ENCODE measurements around the gene SLC6A13. TPM values are rescaled to one million over a fixed set of nuclear protein-coding genes. Genes with fewer than 3 reads are reported as not detected.
"Not testable (repeated sequence)": the region's sequence is repeated elsewhere in the genome, so short reads cannot be mapped to it uniquely, and the experiment has no call there.

The SLC6A13 gene
- 1 to 10 TPM; 1.3 to 6.1 (median 2.6) TPM for polyA plus RNA-seq (ENCODE audit: insufficient read length in 10 of 10)
- long read RNA-seq, donor 1, partial matches to known transcripts: 0 of 1 reads
- long read RNA-seq, donor 1, other reads (novel, unspliced or antisense): 0 of 1 reads
- long read RNA-seq, donor 2, partial matches to known transcripts: 0 of 1 reads
- long read RNA-seq, donor 2, other reads (novel, unspliced or antisense): 0 of 1 reads
- long read RNA-seq, donor 3: 0 reads
- long read RNA-seq, donor 4: 0 reads
- long read RNA-seq, donor 5, partial matches to known transcripts: 0 of 1 reads
- long read RNA-seq, donor 5, other reads (novel, unspliced or antisense): 0 of 1 reads
- long read RNA-seq, donor 6, partial matches to known transcripts: 0 of 1 reads
- long read RNA-seq, donor 6, other reads (novel, unspliced or antisense): 0 of 1 reads
- long read RNA-seq, donor 7, partial matches to known transcripts: 0 of 1 reads
- long read RNA-seq, donor 7, other reads (novel, unspliced or antisense): 0 of 1 reads
- long read RNA-seq, donor 8: 0 reads
- long read RNA-seq, donor 9, partial matches to known transcripts: 0 of 1 reads
- long read RNA-seq, donor 9, other reads (novel, unspliced or antisense): 0 of 1 reads

- peak in 2 of 3 donors; percentile 15 to 26 for DNase-seq
Observed at GRCh38 chr12:262817-263216, at the start of gene SLC6A13. Gene SLC6A13 (minus strand): TSS chr12:262836. CDS start chr12:260052, 2,784 bp downstream.

DNA sequence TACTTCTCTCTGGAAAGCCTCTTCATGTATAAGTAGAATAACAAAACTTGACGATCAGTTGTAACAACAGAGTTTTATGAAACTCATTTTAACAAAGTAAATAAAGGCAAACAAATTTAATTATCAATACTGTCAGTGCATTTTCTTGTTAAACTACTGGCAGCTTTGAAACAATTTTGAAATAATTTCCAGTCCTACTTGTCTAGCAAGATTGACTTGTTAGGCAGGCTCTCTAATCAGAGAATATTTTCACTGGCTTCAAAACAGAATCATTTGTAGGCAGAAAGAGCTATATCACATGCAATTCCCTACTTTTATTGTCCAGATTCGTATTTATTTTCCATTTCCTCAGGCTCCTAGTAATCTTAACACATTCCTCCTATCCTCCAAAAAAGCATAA, 45.9 kb upstream of the SLC6A13 start:
- no peak for DNase-seq

DNA sequence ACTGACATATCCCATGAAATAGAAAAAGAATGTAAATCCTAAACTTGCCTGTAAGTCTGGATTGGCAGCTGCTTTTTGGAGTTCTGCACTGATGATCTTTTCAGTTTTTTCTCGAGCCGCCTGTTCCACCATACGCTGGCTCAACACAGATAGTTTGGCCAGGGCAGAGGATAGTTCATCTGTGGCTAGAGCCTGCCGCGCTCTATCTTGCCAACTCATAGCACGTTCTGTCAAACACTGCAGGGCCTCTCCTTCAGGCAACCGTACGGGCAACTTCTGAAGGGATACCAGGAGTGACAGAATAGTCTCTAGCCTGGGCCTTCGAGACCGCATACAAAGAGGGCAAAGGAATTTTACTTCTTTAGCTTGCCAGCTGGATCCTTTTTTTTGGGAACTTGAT, 44.8 kb upstream of the SLC6A13 start:
- no peak for DNase-seq

DNA sequence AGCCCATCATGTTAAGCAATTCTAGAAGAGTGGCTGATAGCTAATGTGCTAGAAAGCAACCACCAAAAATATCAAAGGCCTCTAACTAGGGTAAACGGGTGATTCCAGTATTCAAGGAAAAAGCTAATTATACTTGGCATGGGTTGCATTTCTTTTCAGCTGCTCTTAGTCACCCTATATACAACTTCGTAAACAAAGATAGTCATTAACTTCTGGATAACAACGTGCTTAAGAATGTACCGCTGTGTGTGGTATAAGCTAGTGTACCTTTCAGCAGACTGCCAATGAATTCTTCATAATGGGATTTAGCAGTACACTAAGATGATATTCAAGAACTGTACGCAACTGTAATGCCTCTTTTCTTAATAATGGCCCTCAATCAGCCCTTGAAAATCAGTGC, 42.2 kb upstream of the SLC6A13 start:
- DNase-seq: no peak

DNA sequence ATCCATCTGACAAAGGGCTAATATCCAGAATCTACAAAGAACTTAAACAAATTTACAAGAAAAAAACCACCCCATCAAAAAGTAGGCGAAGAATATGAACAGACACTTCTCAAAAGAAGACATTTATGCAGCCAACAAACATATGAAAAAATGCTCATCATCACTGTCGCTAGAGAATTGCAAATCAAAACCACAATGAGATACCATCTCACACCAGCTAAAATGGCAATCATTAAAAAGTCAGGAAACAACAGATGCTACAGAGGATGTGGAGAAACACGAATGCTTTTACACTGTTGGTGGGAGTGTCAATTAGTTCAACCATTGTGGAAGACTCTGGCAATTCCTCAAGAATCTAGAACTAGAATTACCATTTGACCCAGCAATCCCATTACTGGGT, 40.1 kb upstream of the SLC6A13 start:
- not testable (repeated sequence) for DNase-seq

DNA sequence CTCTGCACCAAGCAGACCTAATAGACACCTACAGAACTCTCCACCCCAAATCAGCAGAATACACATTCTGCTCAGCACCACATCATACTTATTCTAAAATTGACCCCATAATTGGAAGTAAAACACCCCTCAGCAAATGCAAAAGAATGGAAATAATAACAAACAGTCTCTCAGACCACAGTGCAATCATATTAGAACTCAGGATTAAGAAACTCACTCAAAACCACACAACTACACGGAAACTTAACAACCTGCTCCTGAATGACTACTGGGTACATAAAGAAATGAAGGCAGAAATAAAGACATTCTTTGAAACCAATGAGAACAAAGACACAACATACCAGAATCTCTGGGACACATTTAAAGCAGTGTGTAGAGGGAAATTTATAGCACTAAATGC, 37.5 kb upstream of the SLC6A13 start:
- DNase-seq: not testable (repeated sequence)

DNA sequence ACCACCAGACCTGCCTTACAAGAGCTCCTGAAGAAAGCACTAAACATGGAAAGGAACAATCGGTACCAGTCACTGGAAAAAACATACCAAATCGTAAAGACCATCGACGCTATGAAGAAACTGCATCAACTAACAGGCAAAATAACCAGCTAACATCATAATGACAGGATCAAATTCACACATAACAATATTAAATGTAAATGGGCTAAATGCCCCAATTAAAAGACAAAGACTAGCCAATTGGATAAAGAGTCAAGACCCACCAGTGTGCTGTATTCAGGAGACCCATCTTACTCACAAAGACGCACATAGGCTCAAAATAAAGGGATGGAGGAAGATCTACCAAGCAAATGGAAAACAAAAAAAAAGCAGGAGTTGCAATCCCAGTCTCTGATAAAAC, 36.9 kb upstream of the SLC6A13 start:
- not testable (repeated sequence) for DNase-seq

- not testable (repeated sequence) for DNase-seq
Observed at GRCh38 chr12:298059-298458, 35.4 kb upstream of the SLC6A13 start.

DNA sequence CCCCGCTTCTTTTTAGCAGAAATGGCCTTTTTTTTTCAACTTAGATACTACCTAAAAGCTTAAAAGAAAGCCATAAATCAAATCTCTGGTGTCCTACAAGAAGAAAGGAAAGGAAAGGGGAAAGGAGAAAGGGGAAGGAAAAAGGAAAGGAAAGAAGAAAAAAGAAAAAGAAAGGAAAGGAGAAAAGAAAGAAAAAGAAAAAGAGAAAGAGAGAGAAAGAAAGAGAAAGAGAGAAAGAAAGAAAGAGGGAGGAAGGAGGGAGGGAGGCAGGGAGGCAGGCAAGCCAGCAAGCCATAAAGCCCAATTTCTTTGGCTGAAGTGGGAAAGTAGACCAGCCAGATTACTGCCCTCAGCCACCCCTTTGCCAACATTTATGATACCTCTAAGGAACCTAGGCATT, 32.5 kb upstream of the SLC6A13 start:
- no peak for DNase-seq

GRCh38 chr12:293199-293598, 30.6 kb upstream of the SLC6A13 start:
- DNase-seq: no peak

DNA sequence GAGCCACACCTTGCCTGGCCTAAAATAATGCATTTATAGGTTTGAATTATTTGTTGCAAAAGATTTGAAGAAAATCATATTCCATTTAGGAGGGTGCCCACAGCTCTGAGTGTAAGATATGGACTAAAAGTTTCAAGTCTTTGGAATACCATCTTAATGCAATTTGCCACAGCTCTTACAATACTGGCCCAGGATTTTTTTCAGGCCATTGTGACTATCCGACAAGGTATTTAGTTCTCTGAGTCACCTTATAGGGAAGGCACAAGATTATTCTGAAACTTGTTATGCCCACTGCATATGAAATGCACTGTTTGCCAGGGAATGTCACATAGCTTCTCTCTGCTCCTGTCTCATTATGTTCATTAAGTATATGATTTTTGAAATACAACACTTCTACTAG, 29.6 kb upstream of the SLC6A13 start:
- no peak for DNase-seq

GRCh38 chr12:291153-291723, 28.6 kb upstream of the SLC6A13 start:
- DNase-seq: no peak

DNA sequence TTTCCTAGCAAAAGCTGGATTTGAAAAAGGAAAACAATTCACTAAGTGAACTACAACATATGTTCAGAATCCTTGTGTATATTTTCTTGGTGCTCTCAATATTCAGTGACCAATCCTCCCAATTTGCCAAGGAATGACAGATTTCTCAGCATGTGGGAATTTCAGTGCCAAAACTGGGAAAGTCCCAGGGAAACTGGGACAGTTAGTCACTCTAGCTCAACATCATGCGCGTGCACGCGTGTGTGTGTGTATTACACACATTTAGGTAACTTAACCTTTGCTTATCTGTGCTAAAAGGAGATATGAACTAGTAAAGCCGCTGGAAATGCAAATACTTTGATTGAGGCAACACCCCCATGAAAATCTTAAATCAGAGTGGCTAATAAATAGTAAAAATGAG, 26.1 kb upstream of the SLC6A13 start:
- no peak for DNase-seq

- DNase-seq: no peak
Observed at GRCh38 chr12:286531-287300, 24.1 kb upstream of the SLC6A13 start.

DNA sequence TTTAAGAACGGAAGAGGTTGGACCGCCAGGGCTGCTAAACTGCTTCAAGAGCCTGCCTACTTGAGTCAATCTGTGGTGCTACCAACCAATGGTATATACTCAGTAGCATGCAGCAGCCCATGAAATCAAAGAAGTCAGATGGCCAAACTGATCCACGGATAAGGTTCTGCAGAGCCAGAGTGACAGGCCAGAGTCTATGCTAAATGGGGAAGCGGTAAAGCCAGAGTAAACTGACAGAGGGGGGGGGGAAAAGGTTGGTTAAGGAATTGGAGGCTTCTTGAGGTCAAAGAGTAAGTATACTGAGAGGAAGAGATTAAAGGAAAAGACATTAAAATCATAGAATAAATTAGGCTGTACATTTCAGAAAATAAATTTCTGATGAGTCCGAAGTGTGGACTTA, 15.4 kb upstream of the SLC6A13 start:
- DNase-seq: no peak

DNA sequence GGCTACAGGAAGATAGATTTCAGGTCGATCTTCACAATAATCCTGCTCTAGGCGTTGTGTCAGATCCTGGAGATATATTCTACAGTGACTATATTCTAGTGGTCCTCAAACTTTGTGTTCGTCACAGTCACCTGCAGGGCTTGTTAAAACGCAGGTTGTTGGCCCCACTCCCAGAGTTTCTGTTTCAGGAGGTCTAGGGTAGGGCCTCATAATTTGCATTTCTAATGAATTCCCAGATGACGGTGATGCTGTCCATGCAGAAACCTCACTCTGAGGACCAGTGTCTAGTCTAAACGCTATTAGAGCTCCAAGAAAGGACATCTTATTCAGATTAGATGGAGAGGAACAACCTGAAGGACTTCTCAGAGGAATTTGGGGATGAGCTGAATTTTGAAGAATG, 13.2 kb upstream of the SLC6A13 start:
- DNase-seq: no peak

GRCh38 chr12:273382-273781, 10.7 kb upstream of the SLC6A13 start:
- DNase-seq: no peak

- no peak for DNase-seq
Observed at GRCh38 chr12:272942-273341, 10.3 kb upstream of the SLC6A13 start.

DNA sequence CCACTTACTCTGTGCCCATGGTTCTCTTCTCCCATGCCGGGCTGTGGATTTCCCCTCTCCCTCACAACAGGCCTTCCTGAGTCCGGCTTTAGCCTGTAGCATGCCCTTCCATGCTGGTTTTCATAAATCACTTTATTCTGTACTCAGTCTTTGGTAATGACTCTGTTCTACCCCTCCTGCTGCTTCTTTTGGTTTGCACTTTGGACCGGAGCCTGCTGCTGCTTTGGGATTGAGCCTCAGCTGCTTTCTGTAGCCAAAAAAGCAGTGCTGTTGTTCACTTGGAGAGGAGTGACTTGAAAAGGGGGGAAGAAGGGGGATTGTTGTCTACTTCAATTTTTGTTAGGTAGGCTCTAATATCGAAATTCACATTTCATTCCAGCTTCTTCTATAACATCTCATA, 8.5 kb upstream of the SLC6A13 start:
- peak in 2 of 3 donors; percentile 46 to 70 for DNase-seq

- DNase-seq: peak in 1 of 3 donors; percentile 34
Observed at GRCh38 chr12:269191-269590, 6.6 kb upstream of the SLC6A13 start.

- no peak for DNase-seq
Observed at GRCh38 chr12:268483-268840, 5.8 kb upstream of the SLC6A13 start.

Measured in muscle of back (tissue), 13 donors.